ENCODE data around the gene DNMT1.
"Not testable (repeated sequence)": the region's sequence is repeated elsewhere in the genome, so short reads cannot be mapped to it uniquely, and the experiment has no call there.

Gene DNMT1

GRCh38 chr19:10182076-10182475, 12.7 kb downstream of the DNMT1 start:
- DNase-seq, result no peak

GRCh38 chr19:10180459-10180858, 14.3 kb downstream of the DNMT1 start:
- no peak for DNase-seq

GRCh38 chr19:10180024-10180423, 14.7 kb downstream of the DNMT1 start:
- not testable (repeated sequence) for DNase-seq

GRCh38 chr19:10173527-10173926, 21.2 kb downstream of the DNMT1 start:
- no peak for DNase-seq

GRCh38 chr19:10168386-10168948, 26.3 kb downstream of the DNMT1 start:
- DNase-seq, result no peak

- no peak for DNase-seq
Measured at GRCh38 chr19:10167459-10167858, 27.3 kb downstream of the DNMT1 start.

GRCh38 chr19:10166501-10166900, 28.3 kb downstream of the DNMT1 start:
- not testable (repeated sequence) for DNase-seq

GRCh38 chr19:10166046-10166445, 28.7 kb downstream of the DNMT1 start:
- no peak for DNase-seq

GRCh38 chr19:10163536-10163935, 31.2 kb downstream of the DNMT1 start:
- DNase-seq, result no peak

- DNase-seq, result no peak
Measured at GRCh38 chr19:10159610-10160009, 35.1 kb downstream of the DNMT1 start.

- no peak for DNase-seq
Measured at GRCh38 chr19:10158485-10158884, 36.3 kb downstream of the DNMT1 start.

- DNase-seq, result no peak
Measured at GRCh38 chr19:10158071-10158470, 36.7 kb downstream of the DNMT1 start.

- no peak for DNase-seq
Measured at GRCh38 chr19:10155839-10156238, 38.9 kb downstream of the DNMT1 start.

GRCh38 chr19:10152100-10152499, 42.7 kb downstream of the DNMT1 start:
- no peak for DNase-seq

- no peak for DNase-seq
Measured at GRCh38 chr19:10151521-10151920, 43.2 kb downstream of the DNMT1 start.

GRCh38 chr19:10149427-10149826, 45.3 kb downstream of the DNMT1 start:
- DNase-seq, result no peak

GRCh38 chr19:10146142-10146541, 48.6 kb downstream of the DNMT1 start:
- DNase-seq, result no peak

- no peak for DNase-seq
Measured at GRCh38 chr19:10145031-10145430, 49.7 kb downstream of the DNMT1 start.

- DNase-seq, result no peak
Measured at GRCh38 chr19:10144361-10144760, 50.4 kb downstream of the DNMT1 start.

- DNase-seq, result no peak
Measured at GRCh38 chr19:10143681-10144080, 51.1 kb downstream of the DNMT1 start.

- no peak for DNase-seq
Measured at GRCh38 chr19:10142701-10143375, 51.9 kb downstream of the DNMT1 start.

- DNase-seq, result no peak
Measured at GRCh38 chr19:10141973-10142372, 52.8 kb downstream of the DNMT1 start.

- no peak for DNase-seq
Measured at GRCh38 chr19:10141479-10141878, 53.3 kb downstream of the DNMT1 start.

GRCh38 chr19:10139952-10140351, 54.8 kb downstream of the DNMT1 start:
- DNase-seq, result no peak

Data from NCI-H1417 (cell line).